ENCODE data around the gene PARD3B. TPM values are rescaled to one million over a fixed set of nuclear protein-coding genes. Genes with fewer than 3 reads are reported as not detected.

Gene PARD3B
- total RNA-seq, 1 experiment from 2014 or later: 6.4 TPM

- H3K23me2 ChIP-seq (ENCODE audit: insufficient read length, low read depth, low read length, poor library complexity, severe bottlenecking): no peaks in the 10 kb centered on the region
- no peak overlapping the region for H3K23ac ChIP-seq (ENCODE audit: insufficient read length, low read depth, low read length)
- no peak overlapping the region for H3K4ac ChIP-seq (ENCODE audit: low read depth, low read length)
- no peak overlapping the region for H3K56ac ChIP-seq (ENCODE audit: insufficient read length, low read depth, low read length)
- no peak overlapping the region for H3K18ac ChIP-seq (ENCODE audit: insufficient read length, low read depth, low read length)
- no peaks in the 10 kb centered on the region for H3K79me1 ChIP-seq (ENCODE audit: insufficient read depth, low read depth, low read length, poor library complexity, severe bottlenecking)
- no peak overlapping the region for H3K27ac ChIP-seq (ENCODE audit: insufficient read length, low read depth, low read length)
- DNase-seq: no peak
- H4K8ac ChIP-seq (replicated peaks; ENCODE audit: insufficient read length, low read depth, low read length): no peak overlapping the region
- no peak overlapping the region for H3K9ac ChIP-seq (ENCODE audit: extremely low read depth, insufficient read length, low read length)
- H2AK5ac ChIP-seq (ENCODE audit: insufficient read length, low read length): no peak overlapping the region
- H3K9me3 ChIP-seq (ENCODE audit: control insufficient read depth, low read depth, low read length): no peaks in the 10 kb centered on the region
- no peak overlapping the region for H3K14ac ChIP-seq (ENCODE audit: insufficient read depth, low read length)
- no peak overlapping the region for H4K91ac ChIP-seq (ENCODE audit: insufficient read length, low read depth, low read length)
- no peak overlapping the region for H3K4me2 ChIP-seq (ENCODE audit: insufficient read depth, insufficient read length, low read length)
- no peaks in the 10 kb centered on the region for H3K79me2 ChIP-seq (ENCODE audit: insufficient read depth, low read length)
- Mint-ChIP-seq H3K27ac (no peak overlapping the region), H3K9me3 (no peaks in the 10 kb centered on the region), H3K36me3 (ENCODE audit: insufficient read depth in 1 of 3, low read depth in 3 of 3) (no peaks in the 10 kb centered on the region), H3K4me3 (no peak overlapping the region), H3K27me3 (ENCODE audit: low read depth) (no peaks in the 10 kb centered on the region), H3K4me1 (peaks cover 20 to 23% of the 10 kb centered on the region in 2 experiments)
- H4K20me1 ChIP-seq (ENCODE audit: control insufficient read depth, insufficient read depth, insufficient read length): no peaks in the 10 kb centered on the region
- H2AFZ ChIP-seq (ENCODE audit: low read length): no peak overlapping the region
- H3T11ph ChIP-seq (ENCODE audit: low read length): no peak overlapping the region
- H2BK12ac ChIP-seq (ENCODE audit: insufficient read length, low read depth, low read length): no peak overlapping the region
- H2BK5ac ChIP-seq (ENCODE audit: insufficient read length, low read length): no peak overlapping the region
- H2BK15ac ChIP-seq (ENCODE audit: low read depth, low read length): no peak overlapping the region
- peaks cover 3% of the 10 kb centered on the region; the same call in 1 of the 2 replicates for H3K4me1 ChIP-seq (ENCODE audit: insufficient read depth, low read length)
- no peaks in the 10 kb centered on the region for H3K27me3 ChIP-seq (ENCODE audit: insufficient read depth, low read length)
- WGBS (ENCODE audit: extremely low coverage, insufficient read length, low lambda C conversion rate): no CpG with 5 or more reads among the region's 2 CpGs
- H4K5ac ChIP-seq (ENCODE audit: insufficient read length, low read depth, low read length): no peak overlapping the region
- TF ChIP-seq, protein P1, sequence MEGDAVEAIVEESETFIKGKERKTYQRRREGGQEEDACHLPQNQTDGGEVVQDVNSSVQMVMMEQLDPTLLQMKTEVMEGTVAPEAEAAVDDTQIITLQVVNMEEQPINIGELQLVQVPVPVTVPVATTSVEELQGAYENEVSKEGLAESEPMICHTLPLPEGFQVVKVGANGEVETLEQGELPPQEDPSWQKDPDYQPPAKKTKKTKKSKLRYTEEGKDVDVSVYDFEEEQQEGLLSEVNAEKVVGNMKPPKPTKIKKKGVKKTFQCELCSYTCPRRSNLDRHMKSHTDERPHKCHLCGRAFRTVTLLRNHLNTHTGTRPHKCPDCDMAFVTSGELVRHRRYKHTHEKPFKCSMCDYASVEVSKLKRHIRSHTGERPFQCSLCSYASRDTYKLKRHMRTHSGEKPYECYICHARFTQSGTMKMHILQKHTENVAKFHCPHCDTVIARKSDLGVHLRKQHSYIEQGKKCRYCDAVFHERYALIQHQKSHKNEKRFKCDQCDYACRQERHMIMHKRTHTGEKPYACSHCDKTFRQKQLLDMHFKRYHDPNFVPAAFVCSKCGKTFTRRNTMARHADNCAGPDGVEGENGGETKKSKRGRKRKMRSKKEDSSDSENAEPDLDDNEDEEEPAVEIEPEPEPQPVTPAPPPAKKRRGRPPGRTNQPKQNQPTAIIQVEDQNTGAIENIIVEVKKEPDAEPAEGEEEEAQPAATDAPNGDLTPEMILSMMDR (conservative IDR thresholded peaks at IDR 0.05): no peak
- no peak overlapping the region for H2BK20ac ChIP-seq (ENCODE audit: low read depth, low read length, poor library complexity, severe bottlenecking)
- H2BK120ac ChIP-seq (ENCODE audit: low read depth, low read length, poor library complexity, severe bottlenecking): no peak overlapping the region
Measured at GRCh38 chr2:204722691-204723090, 177.4 kb downstream of the PARD3B start.

All from H9 (cell line).